ENCODE measurements around the gene CHAF1B.

GRCh38 chr21:36347278-36347961, 37.8 kb upstream of the CHAF1B start:
- TF ChIP-seq CTCF (IDR thresholded peaks at IDR 0.05; ENCODE audit: low read depth, low read length) (no peak), EZH2phosphoT487 (IDR thresholded peaks at IDR 0.05; ENCODE audit: low read depth) (no peak)

Measured in OCI-LY3 (cell line).